Dermis lymphatic vessel endothelial cell (primary cell): ENCODE measurements around the gene TEK. TPM values are rescaled to one million over a fixed set of nuclear protein-coding genes. Genes with fewer than 3 reads are reported as not detected.

ENCODE experiments used
- total RNA-seq: library from RNA; depleted of rRNA; stranded (reverse); fragments of >200 nt; gene quantifications from 2 replicates; pipeline ENCODE4 v1.2.1, GENCODE V29; 2014

The TEK gene
- total RNA-seq = 155 and 275 TPM in 2 replicates

GRCh38 chr9:27108981-27109541 lies at the start of gene TEK:
Gene TEK (plus strand): TSS chr9:27109225. CDS start chr9:27109591, 366 bp downstream.

Other genes with a start within 250 kb of the TEK start
- 11.9 and 15.8 TPM in 2 replicates for gene CAAP1, start 216.4 kb upstream of the TEK start, total RNA-seq
- 38.7 and 39.7 TPM in 2 replicates for gene PLAA, start 162.0 kb upstream of the TEK start, total RNA-seq
- gene IFT74, start 152.8 kb upstream of the TEK start, total RNA-seq = 5.4 and 11.0 TPM in 2 replicates
- not detected in 2 replicates for gene LRRC19, start 103.6 kb upstream of the TEK start, total RNA-seq
- 0.09 and 0.22 TPM in 2 replicates for gene EQTN, start 187.9 kb downstream of the TEK start, total RNA-seq